Hindlimb muscle (tissue), 1 donor: ENCODE measurements around the gene RCAN2. TPM values are rescaled to one million over a fixed set of nuclear protein-coding genes. Genes with fewer than 3 reads are reported as not detected.
"Not testable (repeated sequence)": the region's sequence is repeated elsewhere in the genome, so short reads cannot be mapped to it uniquely, and the experiment has no call there.

ENCODE experiments used
- DNase-seq: peaks from one replicate; pipeline ENCODE4 v3.0.0-alpha.2; 2013
- polyA plus RNA-seq: library from polyadenylated mRNA; unstranded; fragments of 120-200 nt; gene quantifications from one replicate; pipeline ENCODE4 v1.2.1, GENCODE V29; 2013; ENCODE audit not compliant: insufficient read length

RCAN2 gene
- polyA plus RNA-seq, 1 donor, result 3.2 TPM

DNA sequence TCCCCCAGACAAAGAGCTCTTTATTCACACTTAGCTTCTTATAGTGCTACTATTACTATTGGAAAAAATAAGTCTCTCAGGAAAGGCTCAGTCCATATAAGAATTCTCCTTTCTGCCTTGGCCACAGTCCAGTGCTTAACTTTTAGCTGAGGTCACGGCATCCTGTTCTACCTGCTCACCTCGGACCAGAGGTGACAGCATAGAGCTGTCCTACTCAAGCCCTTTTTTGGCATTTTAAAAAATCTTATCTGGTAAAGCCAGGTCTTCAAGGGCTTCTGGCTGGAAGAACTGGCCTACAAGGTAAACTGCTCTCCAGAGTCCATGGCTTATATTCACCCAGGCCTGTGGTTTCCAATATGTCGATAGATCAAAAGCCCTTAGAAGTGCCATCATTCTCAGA is 109.7 kb downstream of the RCAN2 start:
- DNase-seq, result no peak

GRCh38 chr6:46381057-46381456 is 110.2 kb downstream of the RCAN2 start:
- no peak for DNase-seq

GRCh38 chr6:46380152-46380807 is 111.0 kb downstream of the RCAN2 start:
- DNase-seq, result no peak

GRCh38 chr6:46378882-46379416 is 112.3 kb downstream of the RCAN2 start:
- no peak for DNase-seq

DNA sequence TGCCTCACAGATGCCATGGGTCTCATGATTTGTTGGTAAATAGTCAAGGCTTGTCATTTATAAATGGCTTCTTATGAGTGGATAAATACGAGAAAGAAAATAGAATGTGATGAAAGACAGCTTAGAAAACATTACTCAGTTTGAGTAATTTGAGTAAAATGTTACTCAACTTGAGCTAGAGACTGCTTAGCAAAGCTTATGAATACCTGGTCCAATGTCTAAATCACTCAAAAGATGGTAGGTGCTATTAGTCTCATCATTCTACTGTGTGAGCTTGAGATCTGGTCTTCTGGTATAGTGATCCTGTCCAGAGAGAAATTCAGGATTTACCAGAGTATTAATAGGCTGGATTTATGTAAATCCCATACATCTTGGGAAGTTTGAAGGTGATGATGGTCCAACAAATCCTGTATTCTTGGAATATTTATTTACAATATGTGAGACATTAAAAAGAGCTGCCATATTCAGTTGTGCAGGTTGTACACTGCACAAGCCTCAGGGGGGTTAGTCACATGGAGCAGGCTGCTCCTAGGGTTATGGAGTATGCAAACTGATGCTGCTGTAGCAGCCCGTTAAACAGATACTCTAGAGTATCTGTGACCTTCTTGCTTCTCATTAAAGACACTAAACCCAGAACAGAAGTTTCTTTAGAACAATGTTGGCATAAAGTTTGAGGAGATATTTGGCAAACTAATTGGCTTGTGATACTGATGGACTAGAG is 112.9 kb downstream of the RCAN2 start:
- no peak for DNase-seq

- DNase-seq, result no peak
Observed at GRCh38 chr6:46377209-46377608, 114.0 kb downstream of the RCAN2 start.

DNA sequence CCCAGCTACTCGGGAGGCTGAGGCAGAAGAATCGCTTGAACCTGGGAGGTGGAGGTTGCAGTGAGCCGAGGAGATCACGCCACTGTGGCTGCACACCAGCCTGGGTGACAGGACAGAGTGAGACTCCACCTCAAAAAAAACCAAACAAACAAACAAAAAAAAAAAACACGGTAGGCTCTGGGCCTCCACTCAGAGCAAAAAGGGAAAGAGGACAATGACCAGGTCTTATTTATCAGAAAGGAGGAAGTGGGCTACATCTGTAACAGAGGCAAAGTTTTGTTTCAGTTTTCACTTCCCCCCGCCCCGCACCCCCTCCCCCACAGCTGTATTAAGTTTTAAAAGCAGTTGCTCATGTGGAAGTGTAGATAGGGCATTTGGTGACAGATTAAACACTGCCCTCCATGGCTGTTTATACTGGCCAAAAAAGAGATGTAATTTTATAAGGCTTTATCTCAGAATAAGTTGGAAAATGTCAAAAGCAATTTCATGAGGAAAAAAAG is 114.6 kb downstream of the RCAN2 start:
- DNase-seq, result no peak

- no peak for DNase-seq
Observed at GRCh38 chr6:46370622-46371021, 120.6 kb downstream of the RCAN2 start.

- DNase-seq, result no peak
Observed at GRCh38 chr6:46368169-46368536, 123.1 kb downstream of the RCAN2 start.

- DNase-seq, result no peak
Observed at GRCh38 chr6:46367354-46368168, 123.7 kb downstream of the RCAN2 start.

- DNase-seq, result no peak
Observed at GRCh38 chr6:46366190-46366900, 124.9 kb downstream of the RCAN2 start.

DNA sequence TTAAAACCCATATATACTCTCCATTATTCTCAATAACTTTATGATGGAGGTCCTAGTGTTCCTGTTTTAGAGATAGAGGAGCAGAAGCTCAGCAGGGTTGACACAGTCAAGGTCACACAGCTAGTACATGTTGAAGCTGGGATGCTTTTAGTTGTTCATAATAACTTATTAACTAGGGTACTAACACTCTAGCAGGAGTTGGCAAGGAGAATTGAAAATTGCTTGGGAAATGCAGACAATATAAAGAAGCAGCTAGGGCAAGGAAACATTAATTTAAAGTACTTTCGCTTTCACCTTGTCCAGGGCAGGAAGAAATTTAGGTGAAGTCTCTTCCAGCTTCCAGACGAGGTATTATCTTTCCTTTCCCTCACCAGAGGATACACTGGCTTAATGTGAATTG is 133.7 kb downstream of the RCAN2 start:
- no peak for DNase-seq

GRCh38 chr6:46356543-46356942 is 134.7 kb downstream of the RCAN2 start:
- DNase-seq, result no peak

DNA sequence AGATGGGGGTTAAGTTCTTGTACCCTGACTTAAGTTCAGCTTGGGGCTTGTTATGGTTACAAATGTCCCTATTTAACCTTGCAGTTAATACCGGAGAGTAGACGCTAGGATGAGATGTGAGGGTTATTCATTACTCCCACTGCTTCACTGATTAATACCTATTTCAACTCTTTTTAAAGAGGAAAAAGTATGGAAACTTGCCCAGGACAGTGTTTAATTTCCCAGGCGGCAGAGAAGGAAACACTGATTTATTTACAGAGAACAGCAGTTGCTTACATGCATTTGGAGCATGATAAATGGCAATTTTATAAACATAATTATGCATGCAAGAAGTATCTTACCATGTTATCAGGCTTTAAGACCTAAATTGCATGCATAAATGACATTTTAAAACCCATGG is 137.7 kb downstream of the RCAN2 start:
- no peak for DNase-seq

- no peak for DNase-seq
Observed at GRCh38 chr6:46352541-46353268, 138.5 kb downstream of the RCAN2 start.

DNA sequence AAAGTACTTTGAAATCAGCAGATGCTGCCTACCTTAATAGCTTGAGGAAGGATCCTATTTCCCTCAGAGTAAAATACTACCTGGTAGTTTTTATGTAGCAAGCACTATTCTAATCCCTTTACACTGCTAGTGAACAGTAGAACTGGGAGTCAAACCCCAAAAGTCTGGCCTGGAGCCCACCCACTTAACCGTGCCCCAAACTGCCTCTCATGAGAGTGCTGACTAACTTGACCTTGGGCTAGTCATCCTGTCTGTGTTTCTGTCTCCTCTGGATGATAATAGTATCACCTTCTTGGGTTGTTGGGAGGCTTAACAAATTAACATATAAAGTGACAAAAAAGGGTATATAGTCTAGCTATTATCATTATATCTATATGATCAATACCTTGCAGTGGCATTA is 140.5 kb downstream of the RCAN2 start:
- DNase-seq, result no peak

- DNase-seq, result no peak
Observed at GRCh38 chr6:46347669-46348068, 143.6 kb downstream of the RCAN2 start.

- DNase-seq, result no peak
Observed at GRCh38 chr6:46340246-46340645, 151.0 kb downstream of the RCAN2 start.

- no peak for DNase-seq
Observed at GRCh38 chr6:46338131-46338530, 153.1 kb downstream of the RCAN2 start.

DNA sequence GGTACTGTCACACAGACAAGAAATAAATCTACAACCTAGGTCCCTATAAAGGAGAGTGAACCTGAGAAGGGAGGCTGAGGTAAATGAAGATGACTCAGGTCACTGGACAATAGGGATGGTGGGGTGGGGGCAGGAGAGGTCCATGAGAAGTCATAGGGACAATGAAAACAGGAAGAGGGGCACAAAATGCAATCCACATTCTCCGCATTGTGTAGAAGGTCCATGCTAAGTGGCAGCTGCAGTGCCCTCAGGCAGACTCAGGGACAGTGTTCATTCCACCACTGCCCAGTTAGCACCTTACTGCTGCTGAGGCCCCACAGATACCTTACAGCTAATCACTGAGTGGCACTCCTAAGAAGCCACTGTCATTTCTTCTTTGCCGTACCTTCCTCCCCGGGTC is 156.8 kb downstream of the RCAN2 start:
- no peak for DNase-seq

- no peak for DNase-seq
Observed at GRCh38 chr6:46333481-46333880, 157.8 kb downstream of the RCAN2 start.

DNA sequence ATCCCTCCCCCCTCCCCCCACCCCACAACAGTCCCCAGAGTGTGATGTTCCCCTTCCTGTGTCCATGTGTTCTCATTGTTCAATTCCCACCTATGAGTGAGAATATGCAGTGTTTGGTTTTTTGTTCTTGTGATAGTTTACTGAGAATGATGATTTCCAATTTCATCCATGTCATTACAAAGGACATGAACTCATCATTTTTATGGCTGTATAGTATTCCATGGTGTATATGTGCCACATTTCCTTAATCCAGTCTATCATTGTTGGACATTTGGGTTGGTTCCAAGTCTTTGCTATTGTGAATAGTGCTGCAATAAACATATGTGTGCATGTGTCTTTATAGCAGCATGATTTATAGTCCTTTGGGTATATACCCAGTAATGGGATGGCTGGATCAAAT is 158.8 kb downstream of the RCAN2 start:
- not testable (repeated sequence) for DNase-seq
